ENCODE data around the gene FMNL2. TPM values are rescaled to one million over a fixed set of nuclear protein-coding genes. Genes with fewer than 3 reads are reported as not detected.

The FMNL2 gene
- total RNA-seq, 3 donors from 2014 or later (not counting 1 experiment from before 2014, with no cell fraction given) = 0.34 to 3.0 (median 0.78) TPM

DNA sequence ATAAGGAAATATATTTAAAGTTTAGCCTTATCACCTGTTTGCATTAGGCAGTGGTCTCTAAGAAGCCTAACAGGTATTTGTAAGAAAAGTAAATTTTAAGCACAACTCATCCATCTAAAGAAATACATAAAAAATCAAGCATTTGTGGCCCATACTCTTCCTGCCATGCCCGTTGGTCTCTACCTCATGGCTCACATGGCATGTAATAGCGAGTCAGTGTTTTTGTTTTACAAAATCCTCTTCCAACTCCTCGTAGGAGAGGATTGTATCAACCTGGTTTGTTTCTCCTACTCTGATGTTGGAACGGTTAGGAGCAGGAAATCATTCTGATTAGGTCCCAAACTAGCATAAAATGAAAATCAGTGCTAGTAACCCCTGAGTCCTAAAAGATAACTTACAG lies 91.8 kb downstream of the FMNL2 start:
- no peaks in the 10 kb centered on the region for H3K9me3 Mint-ChIP-seq
- Histone ChIP-seq H3K4me3 (ENCODE audit: low read length) (no peak overlapping the region), H3K4me1 (ENCODE audit: control insufficient read depth, insufficient read depth, low read length) (no peaks in the 10 kb centered on the region), H3K27me3 (ENCODE audit: control insufficient read depth, insufficient read depth, low read length) (no peaks in the 10 kb centered on the region), H3K36me3 (ENCODE audit: control insufficient read depth, insufficient read depth, low read length) (no peaks in the 10 kb centered on the region), H3K27ac (ENCODE audit: low read length) (no peak overlapping the region), H3K9me3 (ENCODE audit: control insufficient read depth, insufficient read depth, low read length) (no peaks in the 10 kb centered on the region)
- 94% methylated on average over 4 of the region's 4 CpGs for WGBS (ENCODE audit: insufficient coverage)
- peaks cover 0 to 7% of the 10 kb centered on the region in 2 donors for H3K27me3 Mint-ChIP-seq (ENCODE audit: low read depth in 2 of 2)
- ATAC-seq (no peak), DNase-seq (no peak)
- intact Hi-C loops (cut with micrococcal nuclease) = no loop called here
- H3K36me3 Mint-ChIP-seq = no peaks in the 10 kb centered on the region
- no peak overlapping the region for H3K27ac Mint-ChIP-seq
- no peaks in the 10 kb centered on the region for H3K4me1 Mint-ChIP-seq
- TF ChIP-seq, protein P1, sequence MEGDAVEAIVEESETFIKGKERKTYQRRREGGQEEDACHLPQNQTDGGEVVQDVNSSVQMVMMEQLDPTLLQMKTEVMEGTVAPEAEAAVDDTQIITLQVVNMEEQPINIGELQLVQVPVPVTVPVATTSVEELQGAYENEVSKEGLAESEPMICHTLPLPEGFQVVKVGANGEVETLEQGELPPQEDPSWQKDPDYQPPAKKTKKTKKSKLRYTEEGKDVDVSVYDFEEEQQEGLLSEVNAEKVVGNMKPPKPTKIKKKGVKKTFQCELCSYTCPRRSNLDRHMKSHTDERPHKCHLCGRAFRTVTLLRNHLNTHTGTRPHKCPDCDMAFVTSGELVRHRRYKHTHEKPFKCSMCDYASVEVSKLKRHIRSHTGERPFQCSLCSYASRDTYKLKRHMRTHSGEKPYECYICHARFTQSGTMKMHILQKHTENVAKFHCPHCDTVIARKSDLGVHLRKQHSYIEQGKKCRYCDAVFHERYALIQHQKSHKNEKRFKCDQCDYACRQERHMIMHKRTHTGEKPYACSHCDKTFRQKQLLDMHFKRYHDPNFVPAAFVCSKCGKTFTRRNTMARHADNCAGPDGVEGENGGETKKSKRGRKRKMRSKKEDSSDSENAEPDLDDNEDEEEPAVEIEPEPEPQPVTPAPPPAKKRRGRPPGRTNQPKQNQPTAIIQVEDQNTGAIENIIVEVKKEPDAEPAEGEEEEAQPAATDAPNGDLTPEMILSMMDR (IDR thresholded peaks at IDR 0.05) = no peak
- H3K4me3 Mint-ChIP-seq = no peak overlapping the region

DNA sequence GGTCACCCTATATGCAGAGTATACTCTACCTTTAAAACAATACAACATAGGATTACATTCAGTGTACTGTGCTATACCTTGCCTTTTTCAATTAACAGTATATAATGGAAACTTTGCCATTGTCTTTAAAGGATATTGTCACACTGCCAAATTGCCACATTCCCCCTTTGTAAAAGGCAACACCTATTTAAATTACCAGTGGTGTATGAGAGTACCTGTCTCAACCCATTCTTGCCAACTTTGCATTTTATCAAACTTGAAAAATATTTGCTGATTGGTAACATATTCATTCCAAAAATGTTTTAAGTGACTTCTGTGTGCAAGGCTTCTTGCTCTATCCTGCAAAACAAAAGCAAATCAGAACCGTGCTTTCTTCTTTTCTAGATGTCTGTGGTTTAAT lies 92.9 kb downstream of the FMNL2 start:
- no peaks in the 10 kb centered on the region for H3K36me3 Mint-ChIP-seq
- ATAC-seq (no peak), DNase-seq (no peak)
- H3K4me3 ChIP-seq (ENCODE audit: low read length) = no peak overlapping the region
- no peaks in the 10 kb centered on the region for H3K9me3 ChIP-seq (ENCODE audit: control insufficient read depth, insufficient read depth, low read length)
- peaks cover 0 to 7% of the 10 kb centered on the region in 2 donors for H3K27me3 Mint-ChIP-seq (ENCODE audit: low read depth in 2 of 2)
- H3K27me3 ChIP-seq (ENCODE audit: control insufficient read depth, insufficient read depth, low read length) = no peaks in the 10 kb centered on the region
- intact Hi-C loops (cut with micrococcal nuclease) = no loop called here
- H3K4me1 Mint-ChIP-seq = no peaks in the 10 kb centered on the region
- no CpG with 5 or more reads among the region's 1 CpG for WGBS (ENCODE audit: insufficient coverage)
- no peak overlapping the region for H3K27ac ChIP-seq (ENCODE audit: low read length)
- no peaks in the 10 kb centered on the region for H3K9me3 Mint-ChIP-seq
- no peak overlapping the region for H3K27ac Mint-ChIP-seq
- H3K4me1 ChIP-seq (ENCODE audit: control insufficient read depth, insufficient read depth, low read length) = no peaks in the 10 kb centered on the region
- TF ChIP-seq, protein P1 (IDR thresholded peaks at IDR 0.05) = no peak
- no peaks in the 10 kb centered on the region for H3K36me3 ChIP-seq (ENCODE audit: control insufficient read depth, insufficient read depth, low read length)
- H3K4me3 Mint-ChIP-seq = no peak overlapping the region

DNA sequence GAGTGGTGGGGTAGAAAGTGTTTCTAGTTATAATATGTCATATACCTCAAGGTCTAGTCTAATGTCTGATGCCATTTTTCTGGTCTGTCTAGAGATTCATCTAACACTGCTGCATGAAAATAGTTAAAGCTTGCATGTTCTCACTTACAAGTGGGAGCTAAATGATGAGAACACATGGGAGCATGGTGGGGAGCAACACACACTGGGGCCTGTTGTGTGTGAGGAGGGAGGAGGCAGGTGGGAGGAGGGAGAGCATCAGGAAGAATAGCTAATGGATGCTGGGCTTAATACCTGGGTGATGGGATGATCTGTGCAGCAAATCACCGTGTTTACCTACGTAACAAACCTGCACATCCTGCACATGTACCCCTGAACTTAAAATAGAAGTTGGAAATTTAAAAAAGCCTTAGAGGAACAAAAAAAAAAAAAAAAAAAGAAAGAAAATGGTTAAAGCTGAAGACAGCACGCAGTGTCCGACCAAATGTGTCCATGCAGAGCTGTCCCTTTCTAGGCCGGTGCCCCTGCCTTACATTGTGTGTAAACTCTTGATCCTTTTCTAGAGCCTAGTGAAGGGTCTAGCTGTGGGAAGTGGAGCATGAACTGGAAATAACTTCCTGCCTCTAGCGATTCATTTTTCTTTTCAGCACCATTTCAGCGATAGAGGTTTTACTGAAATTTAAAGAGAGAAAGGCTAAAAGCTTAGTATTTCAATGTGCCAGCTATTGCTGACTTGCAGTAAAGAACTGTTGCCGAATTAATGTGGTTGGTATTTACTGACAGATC lies 94.0 kb downstream of the FMNL2 start:
- Histone ChIP-seq H3K4me1 (ENCODE audit: control insufficient read depth, insufficient read depth, low read length) (no peaks in the 10 kb centered on the region), H3K36me3 (ENCODE audit: control insufficient read depth, insufficient read depth, low read length) (no peaks in the 10 kb centered on the region), H3K27ac (ENCODE audit: low read length) (no peak overlapping the region), H3K9me3 (ENCODE audit: control insufficient read depth, insufficient read depth, low read length) (no peaks in the 10 kb centered on the region), H3K4me3 (ENCODE audit: low read length) (no peak overlapping the region), H3K27me3 (ENCODE audit: control insufficient read depth, insufficient read depth, low read length) (no peaks in the 10 kb centered on the region)
- Mint-ChIP-seq H3K4me3 (no peak overlapping the region), H3K36me3 (no peaks in the 10 kb centered on the region), H3K4me1 (no peaks in the 10 kb centered on the region), H3K27ac (no peak overlapping the region), H3K9me3 (no peaks in the 10 kb centered on the region), H3K27me3 (ENCODE audit: low read depth in 2 of 2) (peaks cover 0 to 7% of the 10 kb centered on the region in 2 donors)
- TF ChIP-seq, protein P1 (IDR thresholded peaks at IDR 0.05) = no peak
- intact Hi-C loops (cut with micrococcal nuclease) = no loop called here
- no peak for DNase-seq
- ATAC-seq = no peak
- 85% methylated on average over 8 of the region's 8 CpGs for WGBS (ENCODE audit: insufficient coverage)

DNA sequence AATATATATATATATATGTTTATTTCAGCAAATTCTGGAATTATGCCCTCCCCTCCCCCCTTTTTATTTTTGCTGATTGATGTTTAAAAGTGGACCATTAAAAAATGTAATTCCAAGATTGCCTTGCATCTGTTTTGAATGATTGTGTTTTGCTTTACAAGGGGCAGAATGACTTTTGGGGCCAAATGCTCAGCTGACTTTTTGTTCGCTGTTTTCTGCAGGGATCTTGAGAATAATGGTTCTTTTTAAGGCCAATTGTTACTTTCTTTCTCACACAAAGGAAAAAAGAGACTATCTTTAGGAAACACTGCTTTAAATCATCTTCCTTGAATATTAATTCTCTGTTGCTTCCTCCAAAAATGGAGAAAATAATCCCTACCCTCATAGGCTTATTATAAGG lies 95.9 kb downstream of the FMNL2 start:
- Mint-ChIP-seq H3K4me1 (no peaks in the 10 kb centered on the region), H3K27me3 (ENCODE audit: low read depth in 2 of 2) (peaks cover 0 to 7% of the 10 kb centered on the region in 2 donors), H3K4me3 (no peak overlapping the region), H3K27ac (no peak overlapping the region), H3K9me3 (no peaks in the 10 kb centered on the region), H3K36me3 (no peaks in the 10 kb centered on the region)
- ATAC-seq (no peak), DNase-seq (no peak)
- Histone ChIP-seq H3K36me3 (ENCODE audit: control insufficient read depth, insufficient read depth, low read length) (no peaks in the 10 kb centered on the region), H3K4me3 (ENCODE audit: low read length) (no peak overlapping the region), H3K27me3 (ENCODE audit: control insufficient read depth, insufficient read depth, low read length) (no peaks in the 10 kb centered on the region), H3K4me1 (ENCODE audit: control insufficient read depth, insufficient read depth, low read length) (no peaks in the 10 kb centered on the region), H3K9me3 (ENCODE audit: control insufficient read depth, insufficient read depth, low read length) (no peaks in the 10 kb centered on the region), H3K27ac (ENCODE audit: low read length) (no peak overlapping the region)
- intact Hi-C loops (cut with micrococcal nuclease) = no loop called here
- TF ChIP-seq, protein P1 (IDR thresholded peaks at IDR 0.05) = no peak
- no CpG with 5 or more reads among the region's 1 CpG for WGBS (ENCODE audit: insufficient coverage)

Measured in natural killer cell (primary cell).